ENCODE measurements around the gene MESP1.

Gene MESP1

DNA sequence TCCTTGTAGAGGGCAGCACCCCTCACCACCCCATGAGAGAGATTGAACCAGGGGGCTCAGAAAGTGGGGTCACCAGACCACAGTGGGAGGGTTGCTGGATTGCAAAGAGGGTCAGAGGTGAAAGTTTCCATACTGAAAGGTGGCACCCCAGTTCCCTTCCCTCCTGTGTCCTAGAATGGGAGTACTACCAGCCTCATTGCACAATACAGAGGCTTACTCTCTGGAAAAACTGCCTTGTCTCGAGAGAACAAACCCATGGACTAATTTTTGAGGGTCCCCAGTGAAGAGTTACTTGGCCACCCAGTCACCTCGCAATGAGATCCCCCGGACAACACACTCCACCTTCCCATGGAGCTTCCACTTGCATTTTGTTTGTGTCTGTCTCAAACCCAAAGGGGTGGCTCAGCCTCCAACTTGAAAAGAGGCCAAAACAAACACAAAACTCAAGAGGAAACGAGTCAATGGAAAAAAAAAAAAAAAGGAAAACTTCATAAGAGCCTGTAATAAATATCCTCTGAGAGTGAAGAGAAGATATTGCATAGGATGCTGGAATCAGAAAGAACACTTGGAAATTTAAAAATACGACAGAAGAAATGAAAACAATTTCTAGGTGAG is 43.7 kb upstream of the MESP1 start:
- CTCF ChIA-PET: interaction anchor here (0.6 to 1.3 kb wide), 3 partner anchors 40 to 872 kb away, joined by 3 to 6 read pairs (median 4); no protein-coding TSS in a partner anchor
- TF ChIP-seq ZNF114 (tag by site-specific recombination; IDR thresholded peaks at IDR 0.05) (no peak), ZBTB1 (tag by site-specific recombination; IDR thresholded peaks at IDR 0.05) (no peak)
- TF ChIP-seq, protein P1, sequence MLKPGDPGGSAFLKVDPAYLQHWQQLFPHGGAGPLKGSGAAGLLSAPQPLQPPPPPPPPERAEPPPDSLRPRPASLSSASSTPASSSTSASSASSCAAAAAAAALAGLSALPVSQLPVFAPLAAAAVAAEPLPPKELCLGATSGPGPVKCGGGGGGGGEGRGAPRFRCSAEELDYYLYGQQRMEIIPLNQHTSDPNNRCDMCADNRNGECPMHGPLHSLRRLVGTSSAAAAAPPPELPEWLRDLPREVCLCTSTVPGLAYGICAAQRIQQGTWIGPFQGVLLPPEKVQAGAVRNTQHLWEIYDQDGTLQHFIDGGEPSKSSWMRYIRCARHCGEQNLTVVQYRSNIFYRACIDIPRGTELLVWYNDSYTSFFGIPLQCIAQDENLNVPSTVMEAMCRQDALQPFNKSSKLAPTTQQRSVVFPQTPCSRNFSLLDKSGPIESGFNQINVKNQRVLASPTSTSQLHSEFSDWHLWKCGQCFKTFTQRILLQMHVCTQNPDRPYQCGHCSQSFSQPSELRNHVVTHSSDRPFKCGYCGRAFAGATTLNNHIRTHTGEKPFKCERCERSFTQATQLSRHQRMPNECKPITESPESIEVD (tag by site-specific recombination; IDR thresholded peaks at IDR 0.05): peak; percentile 65; the same call in 1 of the 2 replicates
- H3K36me3 ChIP-seq (ENCODE audit: control insufficient read depth in 2 of 2, insufficient read depth in 1 of 2, low read length in 2 of 2): no peaks in the 10 kb centered on the region
- peaks cover 10% of the 10 kb centered on the region for H3K4me1 ChIP-seq (ENCODE audit: control insufficient read depth, insufficient read depth, low read length)
- POLR2A ChIA-PET: no interaction called here
- no peaks in the 10 kb centered on the region for H3K9me3 ChIP-seq (ENCODE audit: control insufficient read depth, insufficient read depth, low read depth, low read length)
- H3K4me3 ChIP-seq (ENCODE audit: low read depth, low read length): no peak overlapping the region
- H3K27ac ChIP-seq (ENCODE audit: extremely low read depth, low read depth, low read length): no peak overlapping the region

DNA sequence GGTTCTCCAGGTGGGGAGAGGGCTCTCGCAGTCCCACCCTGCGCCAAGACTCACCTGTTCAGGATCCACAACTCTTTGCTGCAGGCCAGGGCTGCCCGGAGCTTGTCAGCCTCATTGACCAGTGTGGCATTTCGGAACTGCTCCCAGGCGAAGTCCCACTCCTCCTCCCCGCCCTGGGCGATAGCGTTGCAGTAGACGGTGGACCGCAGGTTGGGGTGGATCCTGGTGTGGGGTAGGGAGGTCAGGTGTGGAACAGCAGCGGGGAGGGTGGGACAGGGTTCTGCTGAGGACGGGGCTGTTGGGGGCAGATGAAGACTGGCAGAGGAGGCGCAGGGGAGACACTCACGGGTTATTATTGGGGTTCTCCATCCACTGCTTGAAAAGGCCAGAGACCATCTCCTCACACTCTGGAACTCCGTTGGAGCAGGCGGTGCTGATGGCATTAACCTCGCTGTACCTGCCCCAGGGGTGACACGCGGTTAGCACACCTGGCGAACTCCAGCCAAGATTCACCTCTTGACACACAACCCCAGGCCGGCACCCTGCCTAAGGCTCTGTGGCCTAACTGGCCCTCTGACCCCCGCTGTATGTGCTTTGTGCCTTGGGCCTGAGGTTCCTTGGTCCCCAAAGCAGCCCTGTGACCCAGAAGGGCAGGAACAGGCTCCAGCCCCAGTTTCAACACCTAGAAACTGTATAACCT is 41.2 kb upstream of the MESP1 start:
- H3K4me3 ChIP-seq (ENCODE audit: low read depth, low read length): no peak overlapping the region
- ChIA-PET CTCF (interaction anchor here (1.1 kb wide), 1 partner anchor 14 kb away, joined by 3 read pairs; no protein-coding TSS in a partner anchor), POLR2A (no interaction called here)
- no peak overlapping the region for H3K27ac ChIP-seq (ENCODE audit: extremely low read depth, low read depth, low read length)
- H3K4me1 ChIP-seq (ENCODE audit: control insufficient read depth, insufficient read depth, low read length): peaks cover 10% of the 10 kb centered on the region
- H3K9me3 ChIP-seq (ENCODE audit: control insufficient read depth, insufficient read depth, low read depth, low read length): no peaks in the 10 kb centered on the region; the same call in 1 of the 2 replicates
- H3K36me3 ChIP-seq (ENCODE audit: control insufficient read depth in 2 of 2, insufficient read depth in 1 of 2, low read length in 2 of 2): no peaks in the 10 kb centered on the region
- TF ChIP-seq, protein P2, sequence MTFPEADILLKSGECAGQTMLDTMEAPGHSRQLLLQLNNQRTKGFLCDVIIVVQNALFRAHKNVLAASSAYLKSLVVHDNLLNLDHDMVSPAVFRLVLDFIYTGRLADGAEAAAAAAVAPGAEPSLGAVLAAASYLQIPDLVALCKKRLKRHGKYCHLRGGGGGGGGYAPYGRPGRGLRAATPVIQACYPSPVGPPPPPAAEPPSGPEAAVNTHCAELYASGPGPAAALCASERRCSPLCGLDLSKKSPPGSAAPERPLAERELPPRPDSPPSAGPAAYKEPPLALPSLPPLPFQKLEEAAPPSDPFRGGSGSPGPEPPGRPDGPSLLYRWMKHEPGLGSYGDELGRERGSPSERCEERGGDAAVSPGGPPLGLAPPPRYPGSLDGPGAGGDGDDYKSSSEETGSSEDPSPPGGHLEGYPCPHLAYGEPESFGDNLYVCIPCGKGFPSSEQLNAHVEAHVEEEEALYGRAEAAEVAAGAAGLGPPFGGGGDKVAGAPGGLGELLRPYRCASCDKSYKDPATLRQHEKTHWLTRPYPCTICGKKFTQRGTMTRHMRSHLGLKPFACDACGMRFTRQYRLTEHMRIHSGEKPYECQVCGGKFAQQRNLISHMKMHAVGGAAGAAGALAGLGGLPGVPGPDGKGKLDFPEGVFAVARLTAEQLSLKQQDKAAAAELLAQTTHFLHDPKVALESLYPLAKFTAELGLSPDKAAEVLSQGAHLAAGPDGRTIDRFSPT (tag by site-specific recombination; IDR thresholded peaks at IDR 0.05): no peak
- TF ChIP-seq SP3 (tag by site-specific recombination; IDR thresholded peaks at IDR 0.05) (no peak), ZNF169 (tag by site-specific recombination; IDR thresholded peaks at IDR 0.05) (no peak), ZNF174 (tag by site-specific recombination; IDR thresholded peaks at IDR 0.05) (no peak), ZNF585B (tag by site-specific recombination; IDR thresholded peaks at IDR 0.05) (no peak), ZNF571 (tag by site-specific recombination; IDR thresholded peaks at IDR 0.05) (no peak), ZNF132 (tag by site-specific recombination; IDR thresholded peaks at IDR 0.05; ENCODE audit: borderline replicate concordance) (no peak), GLI4 (tag by site-specific recombination; IDR thresholded peaks at IDR 0.05) (no peak)
- TF ChIP-seq, protein P3, sequence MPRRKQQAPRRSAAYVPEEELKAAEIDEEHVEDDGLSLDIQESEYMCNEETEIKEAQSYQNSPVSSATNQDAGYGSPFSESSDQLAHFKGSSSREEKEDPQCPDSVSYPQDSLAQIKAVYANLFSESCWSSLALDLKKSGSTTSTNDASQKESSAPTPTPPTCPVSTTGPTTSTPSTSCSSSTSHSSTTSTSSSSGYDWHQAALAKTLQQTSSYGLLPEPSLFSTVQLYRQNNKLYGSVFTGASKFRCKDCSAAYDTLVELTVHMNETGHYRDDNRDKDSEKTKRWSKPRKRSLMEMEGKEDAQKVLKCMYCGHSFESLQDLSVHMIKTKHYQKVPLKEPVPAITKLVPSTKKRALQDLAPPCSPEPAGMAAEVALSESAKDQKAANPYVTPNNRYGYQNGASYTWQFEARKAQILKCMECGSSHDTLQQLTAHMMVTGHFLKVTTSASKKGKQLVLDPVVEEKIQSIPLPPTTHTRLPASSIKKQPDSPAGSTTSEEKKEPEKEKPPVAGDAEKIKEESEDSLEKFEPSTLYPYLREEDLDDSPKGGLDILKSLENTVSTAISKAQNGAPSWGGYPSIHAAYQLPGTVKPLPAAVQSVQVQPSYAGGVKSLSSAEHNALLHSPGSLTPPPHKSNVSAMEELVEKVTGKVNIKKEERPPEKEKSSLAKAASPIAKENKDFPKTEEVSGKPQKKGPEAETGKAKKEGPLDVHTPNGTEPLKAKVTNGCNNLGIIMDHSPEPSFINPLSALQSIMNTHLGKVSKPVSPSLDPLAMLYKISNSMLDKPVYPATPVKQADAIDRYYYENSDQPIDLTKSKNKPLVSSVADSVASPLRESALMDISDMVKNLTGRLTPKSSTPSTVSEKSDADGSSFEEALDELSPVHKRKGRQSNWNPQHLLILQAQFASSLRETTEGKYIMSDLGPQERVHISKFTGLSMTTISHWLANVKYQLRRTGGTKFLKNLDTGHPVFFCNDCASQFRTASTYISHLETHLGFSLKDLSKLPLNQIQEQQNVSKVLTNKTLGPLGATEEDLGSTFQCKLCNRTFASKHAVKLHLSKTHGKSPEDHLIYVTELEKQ (tag by site-specific recombination; IDR thresholded peaks at IDR 0.05; ENCODE audit: borderline replicate concordance): no peak
- TF ChIP-seq, protein P4, sequence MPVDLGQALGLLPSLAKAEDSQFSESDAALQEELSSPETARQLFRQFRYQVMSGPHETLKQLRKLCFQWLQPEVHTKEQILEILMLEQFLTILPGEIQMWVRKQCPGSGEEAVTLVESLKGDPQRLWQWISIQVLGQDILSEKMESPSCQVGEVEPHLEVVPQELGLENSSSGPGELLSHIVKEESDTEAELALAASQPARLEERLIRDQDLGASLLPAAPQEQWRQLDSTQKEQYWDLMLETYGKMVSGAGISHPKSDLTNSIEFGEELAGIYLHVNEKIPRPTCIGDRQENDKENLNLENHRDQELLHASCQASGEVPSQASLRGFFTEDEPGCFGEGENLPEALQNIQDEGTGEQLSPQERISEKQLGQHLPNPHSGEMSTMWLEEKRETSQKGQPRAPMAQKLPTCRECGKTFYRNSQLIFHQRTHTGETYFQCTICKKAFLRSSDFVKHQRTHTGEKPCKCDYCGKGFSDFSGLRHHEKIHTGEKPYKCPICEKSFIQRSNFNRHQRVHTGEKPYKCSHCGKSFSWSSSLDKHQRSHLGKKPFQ (tag by site-specific recombination; IDR thresholded peaks at IDR 0.05): no peak
